GM21528 (cell line): ENCODE data around the gene EIF6.

Experiments
- ATAC-seq: cut with Tn5 transposase; IDR thresholded peaks from one replicate; pipeline ENCODE4 v1.9.1; 2021; ENCODE audit warnings: mild to moderate bottlenecking, moderate library complexity; ENCODE audit not compliant: unreplicated experiment, low FRiP score

Gene EIF6

GRCh38 chr20:35235881-35236280, 48.7 kb downstream of the EIF6 start:
- no peak for ATAC-seq

- no peak for ATAC-seq
Observed at GRCh38 chr20:35232575-35232974, 52.0 kb downstream of the EIF6 start.
